HG03354 (cell line): ENCODE measurements around the gene CMBL.

Experiments used
- ATAC-seq: cut with Tn5 transposase; IDR thresholded peaks from one replicate; pipeline ENCODE4 v1.9.1; 2021; ENCODE audit warnings: mild to moderate bottlenecking; ENCODE audit not compliant: unreplicated experiment, poor library complexity, severe bottlenecking

The CMBL gene

DNA sequence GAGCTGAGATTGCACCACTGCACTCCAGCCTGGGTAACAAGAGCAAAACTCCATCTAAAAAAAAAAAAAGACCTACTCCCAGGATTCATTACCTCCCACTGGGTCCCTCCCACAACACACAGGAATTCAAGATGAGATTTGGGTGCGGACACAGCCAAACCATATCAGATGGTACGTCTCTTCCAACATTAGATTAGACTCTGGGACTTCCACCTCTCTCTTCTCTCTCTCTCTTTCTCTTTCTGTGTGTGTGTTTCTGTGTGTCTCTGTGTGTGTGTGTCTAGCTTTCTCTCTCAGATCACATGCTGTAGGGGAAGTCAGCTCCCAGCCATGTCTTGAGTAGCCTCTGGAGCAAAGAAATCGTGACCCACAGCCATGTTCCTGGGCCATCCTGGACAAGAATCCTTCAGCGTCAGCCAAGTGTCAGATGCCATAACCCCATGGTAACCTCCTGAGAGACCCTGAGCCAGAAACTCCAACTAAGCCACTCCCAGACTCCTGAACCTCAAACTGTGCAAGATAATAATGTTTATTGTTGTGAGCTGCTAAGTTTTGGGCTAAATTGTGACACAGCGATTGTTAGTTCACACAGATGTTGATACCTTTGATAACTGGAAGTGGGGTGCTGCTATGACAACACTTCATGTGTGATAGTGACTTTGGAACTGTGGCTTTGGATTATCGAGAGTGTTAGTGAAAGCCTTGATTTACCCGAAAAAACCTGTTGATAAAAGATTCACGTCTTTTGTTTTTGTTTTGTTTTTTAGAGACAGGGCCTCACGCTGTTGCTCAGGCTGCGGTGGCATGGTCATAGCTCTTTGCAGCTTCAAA is 4.1 kb upstream of the CMBL start:
- ATAC-seq, result no peak

DNA sequence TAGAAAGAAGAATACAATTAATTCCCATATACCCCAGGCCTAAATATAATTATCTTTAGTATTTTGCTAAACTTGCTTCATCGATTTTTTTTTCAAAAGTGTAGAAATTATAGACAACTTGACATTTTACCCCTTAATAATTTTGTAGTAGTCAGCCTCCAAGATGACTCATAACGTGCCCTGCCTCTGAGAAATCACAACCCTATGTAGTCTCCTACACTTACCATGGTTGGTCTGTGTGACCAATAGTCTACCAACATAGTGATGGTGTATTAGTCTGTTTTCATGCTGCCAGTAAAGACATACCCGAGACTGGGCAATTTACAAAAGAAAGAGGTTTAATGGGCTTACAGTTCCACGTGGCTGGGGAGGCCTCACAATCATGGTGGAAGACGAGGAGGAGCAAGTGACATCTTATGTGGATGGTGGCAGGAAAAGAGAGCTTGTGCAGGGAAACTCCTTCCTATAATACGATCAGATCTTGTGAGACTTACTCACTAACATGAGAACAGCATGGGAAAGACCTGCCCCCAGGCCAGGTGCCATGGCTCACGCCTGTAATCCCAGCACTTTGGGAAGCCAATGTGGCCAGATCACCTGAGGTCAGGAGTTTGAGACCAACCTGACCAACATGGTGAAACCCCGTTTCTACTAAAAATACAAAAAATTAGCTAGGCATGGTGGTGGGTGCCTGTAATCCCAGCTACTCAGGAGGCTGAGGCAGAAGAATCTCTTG is 3.3 kb upstream of the CMBL start:
- peak; percentile 56 for ATAC-seq

DNA sequence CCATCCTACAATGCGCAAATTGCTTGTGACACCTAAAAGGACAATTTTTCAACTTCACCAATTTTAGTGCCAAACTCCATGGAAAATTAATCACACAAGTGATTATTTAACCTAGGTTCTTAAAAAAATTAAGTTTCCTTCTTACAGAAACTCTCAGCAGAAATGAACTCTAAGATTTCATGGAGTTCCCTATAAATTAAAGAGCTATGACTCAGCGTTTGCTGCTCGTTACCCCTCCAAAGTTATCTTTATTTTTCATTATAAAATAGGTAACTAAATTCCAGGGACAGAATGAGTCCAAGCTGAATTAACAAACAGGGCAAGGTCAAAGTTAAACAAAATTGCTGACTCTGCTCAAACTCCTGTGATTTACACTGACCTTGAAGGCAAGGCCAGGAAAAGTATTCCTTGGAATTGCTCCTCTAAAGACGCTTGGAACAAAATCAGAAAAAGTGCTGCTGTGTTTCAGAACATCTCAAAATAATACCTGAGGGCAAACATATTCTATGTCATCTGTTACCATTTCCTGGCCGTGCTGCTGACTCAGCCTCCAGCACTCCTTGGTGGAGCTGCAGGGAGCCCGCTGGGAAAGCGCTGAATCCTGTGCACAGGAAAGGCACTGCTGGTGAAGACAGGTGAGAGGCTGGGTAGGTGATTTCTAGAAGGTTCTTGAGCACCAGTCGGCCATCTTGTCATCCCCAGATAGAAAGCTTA is 2.5 kb upstream of the CMBL start:
- ATAC-seq, result no peak

DNA sequence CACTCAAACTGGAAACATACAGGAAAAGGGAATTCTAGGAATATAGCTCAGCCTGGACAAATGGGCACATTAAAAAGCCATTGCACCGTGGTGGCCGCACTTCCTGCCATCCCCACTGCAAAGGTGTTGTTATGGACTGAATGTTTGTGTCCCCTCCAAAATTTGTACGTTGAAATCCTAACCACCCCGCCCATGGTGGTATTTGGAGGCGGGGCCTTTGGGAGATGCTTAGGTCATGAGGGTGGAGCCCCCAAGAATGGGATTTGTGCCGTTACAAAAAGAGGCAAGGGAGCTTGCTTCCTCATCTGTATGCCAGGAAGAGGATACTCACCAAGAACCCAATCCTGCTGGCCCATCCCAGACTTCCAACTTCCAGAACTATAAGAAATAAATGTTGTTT is 1.1 kb upstream of the CMBL start:
- ATAC-seq, result no peak

DNA sequence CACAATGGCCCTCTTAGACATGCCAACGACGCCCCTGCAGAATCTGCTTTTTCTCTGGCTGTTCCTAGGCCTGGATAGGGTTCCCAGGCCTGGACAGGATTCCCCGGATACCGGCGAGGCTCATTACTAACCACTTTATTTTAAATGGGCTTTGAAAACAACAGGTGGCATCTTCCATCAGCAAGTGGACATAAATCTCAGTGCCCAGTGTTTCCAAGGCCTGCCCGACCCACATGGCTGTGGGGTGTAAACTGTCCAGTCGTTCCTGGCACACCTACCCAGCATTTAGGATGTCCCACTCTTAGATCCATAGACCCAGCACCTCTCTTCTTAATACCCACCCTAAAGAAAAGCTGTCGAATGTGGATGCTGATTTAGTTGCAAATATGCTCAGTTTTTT is 896 bp downstream of the CMBL start:
- ATAC-seq, result no peak

DNA sequence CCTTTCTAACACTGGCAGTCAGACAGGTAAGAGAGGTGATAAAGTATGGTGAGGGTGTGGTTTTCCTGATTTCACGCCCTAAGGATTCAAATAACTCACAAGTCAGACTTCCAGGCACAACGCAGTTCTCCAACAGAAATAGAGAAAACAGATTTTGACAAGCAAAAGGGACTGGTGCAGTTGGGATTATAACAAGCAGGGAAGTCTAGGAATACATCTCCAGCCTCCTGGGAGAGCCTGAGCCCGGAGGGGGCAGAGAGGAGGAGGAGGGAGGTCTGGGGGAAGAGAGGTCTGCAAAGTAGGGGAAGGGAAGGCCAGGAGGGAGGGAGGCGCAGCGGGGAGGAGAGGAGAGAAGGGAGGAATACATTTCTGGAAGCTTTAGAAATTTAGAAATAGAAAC is 1.6 kb downstream of the CMBL start:
- no peak for ATAC-seq

DNA sequence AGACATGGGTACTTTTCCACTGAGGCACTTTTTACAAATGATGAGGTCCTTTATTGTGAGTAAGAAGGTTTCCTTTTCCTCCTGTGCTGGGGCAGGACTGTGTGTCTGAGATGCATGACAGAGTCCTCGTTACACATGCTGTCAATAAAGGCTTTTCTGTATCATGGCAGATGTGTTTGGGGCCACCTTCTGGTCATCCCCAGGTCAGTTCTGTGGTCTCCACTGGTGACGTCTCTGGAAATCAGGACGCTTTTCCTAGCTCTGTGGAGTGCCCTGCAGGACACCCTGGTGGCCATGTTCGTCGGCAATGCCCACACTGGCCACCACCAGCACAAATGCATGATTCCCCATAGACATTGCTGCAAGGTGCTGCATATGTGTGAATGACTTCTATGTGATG is 2.8 kb downstream of the CMBL start:
- ATAC-seq, result no peak

DNA sequence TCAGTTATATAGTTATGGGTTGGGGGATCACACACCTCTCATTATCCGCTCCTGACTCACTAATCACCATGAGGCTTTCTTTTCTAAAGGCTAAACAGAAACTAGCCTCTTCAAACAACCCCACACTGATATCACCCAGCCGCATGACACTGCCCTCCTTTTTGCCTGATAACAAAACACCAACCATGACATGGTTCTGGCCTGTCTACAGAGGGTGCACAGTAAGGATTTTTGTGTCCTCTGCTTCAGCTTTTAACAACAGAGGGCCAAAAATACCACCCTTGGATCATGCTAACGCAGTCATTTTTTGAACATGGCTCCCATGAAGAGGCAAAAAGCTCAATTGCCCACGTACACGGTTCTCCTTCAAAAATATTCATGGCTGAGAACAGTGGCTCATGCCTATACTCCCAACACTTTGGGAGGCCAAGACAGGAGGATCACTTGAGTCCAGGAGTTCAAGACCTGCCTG is 4.0 kb downstream of the CMBL start:
- ATAC-seq, result no peak

DNA sequence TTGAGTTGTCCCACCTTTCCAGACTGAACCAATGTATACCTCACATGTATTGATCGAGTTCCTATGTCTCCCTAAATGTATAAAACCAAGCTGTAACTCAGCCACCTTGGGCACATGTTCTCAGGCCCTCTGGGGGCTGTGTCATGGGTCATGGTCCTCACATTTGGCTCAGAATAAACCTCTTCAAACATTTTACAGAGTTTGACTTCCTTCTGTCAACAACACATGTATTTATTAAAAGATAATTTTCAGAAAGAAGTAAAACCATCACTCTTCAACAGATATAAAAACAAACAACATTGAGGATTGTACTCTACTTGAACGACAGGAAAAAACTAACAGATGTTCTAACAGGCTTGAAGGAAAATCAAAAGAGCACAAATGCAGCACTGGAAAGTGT is 4.5 kb downstream of the CMBL start:
- ATAC-seq, result no peak

DNA sequence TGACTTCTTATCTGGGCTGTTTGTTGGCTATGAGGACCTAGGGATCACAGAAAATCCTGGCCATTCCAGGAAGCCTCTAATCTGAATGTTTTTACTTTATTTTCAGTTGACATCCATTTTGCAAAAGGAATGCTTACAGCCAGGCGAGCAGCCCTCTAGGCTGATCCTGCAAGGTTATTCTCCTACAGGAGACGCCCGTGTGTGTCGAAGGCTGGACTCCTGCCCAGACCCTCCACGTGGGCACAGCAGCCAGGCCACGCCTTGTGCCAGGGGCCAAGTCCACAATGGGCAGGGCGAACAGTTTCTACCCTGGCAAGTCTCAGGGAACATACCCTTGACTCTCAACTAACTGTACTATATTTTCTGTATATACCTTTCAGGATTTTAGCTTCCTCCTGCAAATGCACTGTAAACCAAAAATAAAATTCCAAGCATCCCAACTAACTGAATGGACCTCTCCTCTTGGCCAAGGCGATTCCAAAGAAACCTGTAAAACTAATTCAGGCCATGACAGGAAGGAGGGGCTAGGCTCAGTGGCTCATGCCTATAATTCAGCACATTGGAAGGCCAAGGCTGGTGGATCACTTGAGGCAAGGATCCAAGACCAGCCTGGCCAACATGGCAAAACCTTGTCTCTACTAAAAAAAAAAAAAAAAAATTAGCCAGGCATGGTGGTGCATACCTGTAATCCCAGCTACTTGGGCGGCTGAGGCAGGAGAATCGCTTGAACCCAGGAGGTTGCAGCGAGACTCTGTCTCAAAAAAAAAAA is 5.7 kb downstream of the CMBL start:
- no peak for ATAC-seq

DNA sequence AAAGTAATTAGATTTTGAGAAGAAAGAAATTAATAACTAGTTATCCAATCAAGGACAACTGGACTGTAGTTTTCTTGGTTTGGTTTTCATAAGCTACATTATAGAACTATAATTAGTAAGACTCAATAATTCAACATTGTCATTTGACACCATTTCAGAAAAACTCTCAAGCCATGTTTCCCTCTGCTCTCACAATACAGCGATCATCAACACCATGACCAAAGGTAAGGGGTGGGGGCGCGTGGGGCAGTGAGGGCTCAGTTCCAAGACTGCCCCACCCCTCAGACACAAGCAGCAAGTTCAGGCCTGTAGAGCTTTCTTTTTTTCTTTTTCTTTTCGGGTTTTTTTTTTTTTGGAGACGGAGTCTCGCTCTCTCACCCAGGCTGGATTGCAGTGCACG is 6.4 kb downstream of the CMBL start:
- no peak for ATAC-seq

DNA sequence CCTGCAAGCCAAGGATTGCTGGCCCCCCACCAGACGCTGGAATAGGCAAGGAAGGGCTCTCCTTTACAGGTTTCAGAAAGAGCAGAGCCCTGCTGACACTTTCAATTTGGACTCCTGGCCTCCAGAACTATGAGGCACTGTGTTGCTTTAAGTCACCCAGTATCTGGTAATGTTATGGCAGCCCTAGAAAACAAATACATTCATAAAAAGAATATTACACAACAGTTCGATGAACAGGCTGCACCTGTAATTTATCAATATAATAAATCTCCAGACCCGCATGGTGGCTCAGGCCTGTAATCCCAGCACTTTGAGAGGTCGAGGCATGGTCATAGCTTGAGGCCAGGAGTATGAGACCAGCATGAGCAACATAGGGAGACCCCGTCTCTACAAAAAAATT is 7.5 kb downstream of the CMBL start:
- ATAC-seq, result no peak

DNA sequence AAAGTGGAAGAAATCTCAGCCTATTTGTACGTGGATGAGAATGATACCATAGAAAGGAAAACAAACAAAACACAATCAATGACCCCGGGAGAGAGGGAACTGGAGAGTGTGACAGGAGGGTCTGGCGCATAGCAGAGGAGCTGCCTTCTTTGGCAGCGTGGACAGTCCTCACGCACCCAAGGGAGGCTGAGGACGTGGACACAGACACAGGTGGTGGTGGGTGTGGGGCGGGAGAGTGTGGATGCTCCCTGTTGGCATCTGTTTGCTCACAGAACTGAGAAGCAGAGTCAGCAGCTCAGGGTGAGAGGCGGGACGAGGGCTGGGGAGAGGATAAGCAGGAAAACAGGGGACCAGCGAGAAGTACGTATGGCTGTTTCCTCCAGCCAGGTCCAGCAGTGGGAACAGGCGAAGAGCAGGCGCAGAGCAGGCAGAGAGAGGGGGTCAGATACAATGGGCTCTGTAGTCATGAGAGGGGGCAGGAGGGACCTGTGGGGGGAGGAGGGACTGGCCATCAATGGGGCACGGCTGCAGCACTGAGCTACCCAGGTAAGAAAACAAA is 10.0 kb downstream of the CMBL start:
- ATAC-seq, result no peak

DNA sequence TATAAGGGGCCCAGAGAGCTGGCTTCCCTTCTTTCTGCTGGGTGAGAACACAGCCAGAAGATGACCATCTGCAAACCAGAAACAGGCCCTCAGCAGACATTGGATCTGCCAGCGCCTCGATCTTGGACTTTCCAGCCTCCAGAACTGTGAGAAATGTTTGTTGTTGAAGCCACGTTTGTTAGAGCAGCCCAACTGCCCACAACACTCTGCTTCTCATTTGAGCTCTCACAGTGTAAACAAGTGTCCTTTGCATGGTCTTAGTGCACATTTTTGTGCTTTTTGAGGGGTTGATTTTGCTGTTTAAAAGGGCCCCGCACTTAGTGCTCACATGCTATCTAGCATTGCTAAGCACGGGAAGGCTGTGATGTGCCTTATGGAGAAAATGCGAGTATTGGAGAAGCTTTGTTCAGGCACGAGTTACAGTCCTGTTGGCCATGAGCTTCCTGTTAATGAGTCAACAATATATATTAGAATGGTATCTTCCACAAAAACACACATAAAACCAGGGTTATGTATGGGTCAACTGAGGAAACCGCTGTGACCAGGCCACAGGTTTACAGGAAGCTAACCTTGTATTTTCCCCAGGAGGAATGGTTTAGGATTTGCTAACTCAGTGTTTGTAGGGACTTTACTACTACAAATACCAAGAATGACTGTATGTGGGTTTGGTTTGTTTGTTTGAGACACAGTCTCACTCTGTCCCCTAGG is 11.9 kb downstream of the CMBL start:
- no peak for ATAC-seq

DNA sequence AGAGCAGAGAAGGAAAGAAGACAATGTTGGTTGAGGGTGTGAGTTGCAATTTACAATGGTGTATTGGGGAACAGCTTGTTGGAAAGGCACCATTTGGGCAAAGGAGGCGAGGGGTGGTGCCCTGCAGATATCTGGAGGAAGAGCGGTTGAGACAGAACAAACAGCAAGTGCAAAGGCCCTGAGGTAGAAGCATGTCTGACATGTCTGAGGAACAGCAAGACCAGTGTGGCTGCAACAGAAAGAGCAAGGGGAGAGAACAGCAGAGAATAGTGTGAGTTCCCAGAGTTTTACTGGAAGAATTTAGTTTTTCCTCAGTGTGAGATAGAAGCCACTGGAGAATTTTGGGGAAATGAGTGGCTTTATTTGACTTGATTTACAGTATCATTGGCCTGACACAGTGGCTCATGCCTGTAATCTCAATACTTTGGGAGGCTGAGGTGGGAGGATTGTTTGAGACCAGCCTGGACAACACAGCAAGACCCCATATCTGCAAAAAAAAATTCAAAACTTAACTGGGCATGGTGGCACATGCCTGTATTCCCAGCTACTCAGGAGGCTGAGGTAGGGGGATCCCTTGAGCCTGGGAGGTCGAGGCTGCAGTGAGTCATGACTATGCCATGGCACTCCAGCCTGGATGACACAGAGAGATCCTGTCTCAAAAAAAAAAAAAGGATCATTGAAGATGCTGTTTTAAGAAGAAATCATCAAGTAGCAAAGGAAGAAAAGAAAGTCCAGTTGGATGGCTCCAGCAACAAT is 13.6 kb downstream of the CMBL start:
- no peak for ATAC-seq

DNA sequence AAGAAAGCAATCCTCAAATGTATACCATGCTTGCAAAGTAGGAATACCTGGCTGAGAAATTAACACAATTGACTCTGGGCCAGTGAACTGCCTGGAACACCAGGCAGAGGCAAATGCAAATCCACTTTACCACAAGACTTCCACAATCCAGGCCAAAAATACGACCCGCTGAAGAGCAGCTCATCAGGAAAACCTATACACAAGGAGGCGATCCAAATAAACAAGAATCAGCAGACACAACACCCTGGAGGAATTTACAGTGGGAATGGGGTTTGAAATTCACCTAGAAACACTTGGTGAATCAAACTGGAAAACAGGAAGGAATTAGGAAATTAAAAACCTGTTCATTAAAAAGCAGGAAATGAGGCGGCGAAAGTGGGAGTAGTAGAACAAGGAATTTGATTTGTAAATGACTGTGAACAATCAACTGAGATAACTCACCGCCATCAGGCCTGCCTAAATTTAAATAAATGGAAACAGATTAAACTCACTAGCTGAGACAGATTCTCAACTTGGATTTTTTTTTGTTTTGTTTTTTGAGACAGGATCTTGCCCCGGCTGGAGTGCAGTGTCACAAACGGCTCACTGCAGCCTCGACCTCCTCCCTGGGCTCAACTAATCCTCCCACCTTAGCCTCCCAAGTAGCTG is 15.9 kb downstream of the CMBL start:
- ATAC-seq, result no peak

DNA sequence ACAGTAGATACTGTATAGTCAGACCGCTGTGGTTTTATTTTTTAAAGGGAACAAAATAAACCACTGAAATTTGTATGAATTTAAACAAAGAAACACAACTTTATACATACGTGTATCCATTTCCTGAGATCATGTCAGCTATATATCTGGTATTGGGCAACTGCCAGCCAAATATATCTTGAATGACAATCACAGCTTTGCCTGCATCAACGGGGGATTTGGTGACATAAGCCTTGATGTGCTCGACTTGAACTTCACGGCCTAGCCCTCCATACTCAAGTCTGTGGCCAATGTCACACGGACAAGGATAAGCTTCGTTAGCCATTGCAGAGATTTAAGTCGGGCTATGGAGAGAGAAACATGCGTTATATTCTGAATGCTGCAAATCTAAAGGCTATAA is 17.3 kb downstream of the CMBL start:
- no peak for ATAC-seq

DNA sequence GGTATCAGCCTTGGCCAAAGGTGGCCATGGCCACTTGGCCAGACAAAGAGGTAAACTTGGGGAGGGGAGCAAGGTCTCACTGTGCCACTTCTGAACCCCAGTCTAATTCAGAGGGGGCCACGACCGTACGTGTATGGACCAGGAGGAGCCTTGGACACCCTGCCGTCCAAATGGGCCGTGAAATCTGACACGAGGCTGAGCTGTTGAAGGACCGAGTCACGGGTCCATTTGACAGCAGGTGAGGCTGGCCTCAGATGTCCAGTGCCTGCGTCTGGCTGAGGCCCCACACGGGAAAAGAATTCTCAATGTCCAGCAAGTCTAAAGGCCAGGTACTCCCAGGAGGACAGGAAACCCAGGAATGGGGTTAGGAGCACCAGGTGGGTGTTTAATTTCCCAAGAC is 17.7 kb downstream of the CMBL start:
- no peak for ATAC-seq
